K562 (cell line): ENCODE data around the gene SEC23A. TPM values are rescaled to one million over a fixed set of nuclear protein-coding genes. Genes with fewer than 3 reads are reported as not detected.

Experiments used
- ATAC-seq: fragments of 200-7000 bp; cut with Tn5 transposase; 3 replicates; pipeline ENCODE4 v1.9.1; 2020; ENCODE audit warnings: moderate library complexity
- BruUV-seq: library from RNA; stranded (reverse); fragments of 400-500 nt; replicated peaks from 2 replicates; lab custom pipeline; 2021; lab: Mats Ljungman, UMichigan
- CTCF ChIA-PET: fragments of 300-600 bp; formaldehyde crosslinking; extraction: SDS; loops from one replicate; lab custom pipeline; 2021; ENCODE audit warnings: low intra/inter-chr PET ratio; lab: Yijun Ruan, JAX
- POLR2A ChIA-PET: fragments of 300-600, 350-650 bp; sonication (Branson Sonifier 250); formaldehyde crosslinking; extraction: SDS; loops from one replicate; lab custom pipeline; 2021; ENCODE audit warnings: antibody characterized with exemption, inconsistent platforms; lab: Yijun Ruan, JAX
- DNase-seq, 4 experiments: peaks; one replicate each; pipeline versions ENCODE4 v3.0.0 to v3.0.0-alpha.2; 2011 to 2018; ENCODE audit warnings: low spot score in 3 of 4, mixed read lengths in 3 of 4; ENCODE audit errors: extremely low read depth in 1 of 4
- FAIRE-seq: peaks from 2 replicates; lab custom pipeline; 2011; peaks lifted over from hg19 to GRCh38; lab: Jason Lieb, UNC
- H2AFZ ChIP-seq: 2 replicates; pipeline ENCODE4 v1.6.0; 2011; ENCODE audit warnings: low read depth, low read length, control low read depth, inconsistent platforms
- H3K27ac ChIP-seq: fragments of 200-600 bp; 3 replicates; pipeline ENCODE4 v1.8.0; 2011; ENCODE audit warnings: low read depth, mild to moderate bottlenecking, control low read depth, inconsistent platforms, low read length, moderate library complexity, mixed read lengths; ENCODE audit errors: extremely low read depth
- H3K27me3 ChIP-seq, 2 experiments: fragments of 300-600 bp in 1 of 2; 2 replicates in 1 of 2; 3 replicates in 1 of 2; pipeline versions ENCODE4 v1.6.0 to v1.8.0; 2011; ENCODE audit warnings: inconsistent platforms in 2 of 2, low read length in 2 of 2, mild to moderate bottlenecking in 1 of 2, mixed read lengths in 1 of 2, moderate library complexity in 1 of 2; ENCODE audit not compliant: control insufficient read depth in 2 of 2, insufficient read depth in 2 of 2
- H3K36me3 ChIP-seq: fragments of 300-600 bp; 3 replicates; pipeline ENCODE4 v1.8.0; 2011; ENCODE audit warnings: mild to moderate bottlenecking, low read length, inconsistent platforms; ENCODE audit not compliant: control insufficient read depth, insufficient read depth
- H3K4me1 ChIP-seq, 2 experiments: fragments of 200-600 bp in 1 of 2; replicated peaks in 1 of 2; 2 replicates in 1 of 2; 3 replicates in 1 of 2; pipeline versions ENCODE4 v1.5.1 to v1.8.0; 2011; ENCODE audit warnings: inconsistent platforms in 2 of 2, low read length in 2 of 2, mild to moderate bottlenecking in 1 of 2, mixed read lengths in 1 of 2, moderate library complexity in 1 of 2; ENCODE audit not compliant: control insufficient read depth in 2 of 2, insufficient read depth in 2 of 2
- H3K4me2 ChIP-seq: 2 replicates; pipeline ENCODE4 v1.6.1; 2011; ENCODE audit warnings: low read length, control low read depth, inconsistent platforms, mixed read lengths; ENCODE audit not compliant: insufficient read depth
- H3K4me3 ChIP-seq: fragments of 200-600 bp; sonication (generic), shearing (Covaris generic); 2 replicates; pipeline ENCODE4 v1.5.1; 2016; ENCODE audit warnings: control low read depth, inconsistent platforms
- H3K79me2 ChIP-seq: fragments of 200-600 bp; 3 replicates; pipeline ENCODE4 v1.8.0; 2011; ENCODE audit warnings: low read length, inconsistent platforms; ENCODE audit not compliant: control insufficient read depth, insufficient read depth
- H3K9ac ChIP-seq, 2 experiments: 2 replicates each; pipeline versions ENCODE4 v1.6.0 to v1.6.1; 2011; ENCODE audit warnings: low read depth in 2 of 2, low read length in 2 of 2, control low read depth in 1 of 2, inconsistent platforms in 1 of 2, mild to moderate bottlenecking in 1 of 2, mixed read lengths in 1 of 2; ENCODE audit not compliant: insufficient read depth in 1 of 2
- H3K9me1 ChIP-seq: one replicate; pipeline ENCODE4 v1.6.0; 2011; ENCODE audit warnings: inconsistent platforms, mild to moderate bottlenecking, low read length, moderate library complexity; ENCODE audit not compliant: control insufficient read depth, insufficient read depth
- H3K9me3 ChIP-seq: replicated peaks from 2 replicates; pipeline ENCODE4 v1.5.1; 2011; ENCODE audit warnings: low read depth, low read length, inconsistent platforms; ENCODE audit not compliant: control insufficient read depth, insufficient read depth
- H4K20me1 ChIP-seq: replicated peaks from 2 replicates; pipeline ENCODE4 v1.6.1; 2011; ENCODE audit warnings: low read length, inconsistent platforms, mixed read lengths; ENCODE audit not compliant: control insufficient read depth, insufficient read depth
- BCLAF1 ChIP-seq, 2 experiments: fragments of 450-650 bp in 1 of 2; IDR thresholded peaks; 2 replicates each; pipeline ENCODE4 v1.6.1; 2011 to 2017; ENCODE audit warnings: low read depth in 2 of 2, antibody characterized with exemption in 1 of 2, borderline replicate concordance in 1 of 2, low read length in 1 of 2, mild to moderate bottlenecking in 1 of 2, mixed read lengths in 1 of 2; ENCODE audit not compliant: control insufficient read depth in 1 of 2
- GATA2 ChIP-seq: sonication (generic); formaldehyde crosslinking; IDR thresholded peaks from 2 replicates; pipeline ENCODE4 v1.4.0; 2020; ENCODE audit warnings: mild to moderate bottlenecking, missing genetic modification reagents
- IRF9 ChIP-seq: fragments of 450-650 bp; IDR thresholded peaks from 2 replicates; pipeline ENCODE4 v1.6.1; 2016; ENCODE audit warnings: missing biosample characterization, missing genetic modification characterization
- JUND ChIP-seq, 2 experiments: IDR thresholded peaks; 2 replicates in 1 of 2; 3 replicates in 1 of 2; pipeline ENCODE4 v1.6.1; 2011; ENCODE audit warnings: borderline replicate concordance in 2 of 2, low read depth in 2 of 2, low read length in 2 of 2, improper control_type of control experiment in 1 of 2, missing biosample characterization in 1 of 2, missing genetic modification characterization in 1 of 2, missing genetic modification reagents in 1 of 2
- MECOM ChIP-seq: fragments of 250-450 bp; sonication (Bioruptor Pico); IDR thresholded peaks from 2 replicates; pipeline ENCODE4 v1.8.0; 2022; ENCODE audit warnings: inconsistent platforms
- MYBL2 ChIP-seq, 2 experiments: fragments of 450-650 bp in 1 of 2; sonication (generic) in 1 of 2; formaldehyde crosslinking in 1 of 2; IDR thresholded peaks; 2 replicates each; pipeline versions ENCODE4 v1.6.1 to v1.8.1; 2017 to 2022; ENCODE audit warnings: borderline replicate concordance in 1 of 2, inconsistent platforms in 1 of 2, low read depth in 1 of 2, mild to moderate bottlenecking in 1 of 2, missing genetic modification reagents in 1 of 2, moderate library complexity in 1 of 2
- NCOA2 ChIP-seq, 2 experiments: fragments of 450-650 bp; IDR thresholded peaks; 2 replicates each; pipeline ENCODE4 v1.6.1; 2018; ENCODE audit warnings: mild to moderate bottlenecking in 2 of 2, moderate library complexity in 1 of 2; ENCODE audit not compliant: partially characterized antibody in 2 of 2
- POLR3A ChIP-seq: IDR thresholded peaks from 2 replicates; pipeline ENCODE4 v1.6.1; 2011; ENCODE audit warnings: borderline replicate concordance, mild to moderate bottlenecking, moderate library complexity; ENCODE audit not compliant: insufficient read length, insufficient read depth; ENCODE audit errors: extremely low read depth
- PURB ChIP-seq: sonication (generic); formaldehyde crosslinking; IDR thresholded peaks from 2 replicates; pipeline ENCODE4 v1.9.0; 2021; ENCODE audit warnings: low read depth, mild to moderate bottlenecking, missing genetic modification reagents
- WGBS: fragments of 100-300 bp; shearing (Covaris generic); methylation state at CpG from one replicate; pipeline ENCODE4 v1.1.6; 2016; ENCODE audit warnings: low coverage, mixed read lengths; ENCODE audit not compliant: insufficient coverage; ENCODE audit errors: missing lambda C conversion rate; 5-methylcytosine and 5-hydroxymethylcytosine counted together
- in situ Hi-C: fragments of 300-500 bp; cut with MboI; formaldehyde crosslinking; loops from 4 replicates; pipeline ENCODE4 v1.15.0; 2018; ENCODE audit warnings: inconsistent platforms, mixed read lengths
- intact Hi-C: fragments of 100-400 bp; cut with micrococcal nuclease; formaldehyde crosslinking; loops from 2 replicates; pipeline ENCODE4 v1.14.2; 2022
- polyA plus RNA-seq, 8 experiments: library from polyadenylated mRNA; depleted of rRNA in 4 of 8; stranded (reverse) in 5 of 8; unstranded in 3 of 8; fragments of >200 nt; fragmentation: Nextera tagmentation in 2 of 8; fragmentation: Illumina TruSeq in 1 of 8; extraction: Ambion mirVana in 2 of 8; extraction: Trizol in 1 of 8; gene quantifications; 2 replicates each; pipeline versions ENCODE4 v1.2.1 to v1.2.3, GENCODE V29; 2011 to 2014; ENCODE audit warnings: inconsistent platforms in 1 of 8, missing spikeins in 1 of 8
- total RNA-seq, 7 experiments: library from RNA; depleted of rRNA in 6 of 7; stranded (reverse); fragments of >200 nt in 6 of 7; fragmentation: Illumina TruSeq in 2 of 7; extraction: Trizol in 2 of 7; gene quantifications; 2 replicates each; pipeline versions ENCODE4 v1.2.1 to v1.2.3, GENCODE V29; 2011 to 2021; ENCODE audit warnings: low replicate concordance in 1 of 7

Gene SEC23A
- total and polyA plus RNA-seq, 9 of the 15 experiments (the other 6 are each of a cell fraction or from before 2014, with no cell fraction given) = 5.5 to 47.0 (median 14.5) TPM

- POLR2A ChIA-PET = no interaction called here
- Histone ChIP-seq H3K27me3 (no peaks in the 10 kb centered on the region), H3K4me3 (no peak overlapping the region), H2AFZ (no peak overlapping the region), H3K27ac (no peak overlapping the region), H3K79me2 (no peaks in the 10 kb centered on the region), H3K36me3 (no peaks in the 10 kb centered on the region), H3K4me2 (no peak overlapping the region)
- no peak for FAIRE-seq
- intact Hi-C loops = no loop called here
- TF ChIP-seq JUND (IDR thresholded peaks at IDR 0.05; ENCODE audit: borderline replicate concordance, low read depth, low read length) = no peak
- TF ChIP-seq JUND (tag; IDR thresholded peaks at IDR 0.05; ENCODE audit: borderline replicate concordance, low read depth, low read length) = 0 out of 3 replicates have a peak, but pooled peaks have one; percentile 36
- no peak for TF ChIP-seq POLR3A
- TF ChIP-seq, all 486 proteins: peak for 1
- H3K9me3 ChIP-seq = no peaks in the 10 kb centered on the region
- 0% methylated on average over 2 of the region's 2 CpGs for WGBS
- ATAC-seq = 0 out of 3 replicates have a peak, but pooled peaks have one; percentile 32
- H3K9ac ChIP-seq = no peak overlapping the region
- in situ Hi-C loops = no loop called here
- no peak for DNase-seq
- H4K20me1 ChIP-seq = no peaks in the 10 kb centered on the region
- no peaks in the 10 kb centered on the region for H3K9me1 ChIP-seq
- CTCF ChIA-PET = no interaction called here
- BruUV-seq = no TSS peak
- no peaks in the 10 kb centered on the region for H3K4me1 ChIP-seq
These were observed 113.0 kb downstream of the SEC23A start for GRCh38 chr14:38989922-38990546.

DNA sequence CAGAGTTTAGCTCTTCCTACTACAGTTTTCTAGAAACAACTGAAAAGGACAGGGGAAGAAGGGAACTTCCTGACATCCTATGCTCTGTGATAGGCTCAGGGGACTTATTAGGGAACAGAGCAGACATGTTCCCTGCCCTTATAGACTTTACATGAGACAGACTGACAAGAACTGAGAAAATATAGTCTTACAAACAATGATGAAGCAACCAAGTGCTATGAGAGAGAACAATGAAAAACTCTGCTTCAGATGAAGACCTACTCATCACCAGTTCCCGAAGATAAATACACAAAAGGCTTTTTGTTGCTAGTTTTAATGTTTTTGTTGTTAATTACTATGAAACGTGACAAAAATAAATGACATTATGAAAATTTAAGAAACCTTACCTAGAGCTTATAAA lies 115.3 kb downstream of the SEC23A start:
- ATAC-seq (no peak), DNase-seq (no peak), FAIRE-seq (no peak)
- no peaks in the 10 kb centered on the region for H3K4me1 ChIP-seq
- no peaks in the 10 kb centered on the region for H3K36me3 ChIP-seq
- no TSS peak for BruUV-seq
- H3K27me3 ChIP-seq = no peaks in the 10 kb centered on the region
- no peak overlapping the region for H3K9ac ChIP-seq
- no peaks in the 10 kb centered on the region for H4K20me1 ChIP-seq
- no peak overlapping the region for H2AFZ ChIP-seq
- no peaks in the 10 kb centered on the region for H3K9me3 ChIP-seq
- H3K4me2 ChIP-seq = no peak overlapping the region
- H3K9me1 ChIP-seq = no peaks in the 10 kb centered on the region
- H3K27ac ChIP-seq = no peak overlapping the region
- POLR2A ChIA-PET = no interaction called here
- H3K4me3 ChIP-seq = no peak overlapping the region
- in situ Hi-C loops = no loop called here
- intact Hi-C loops = no loop called here
- no peaks in the 10 kb centered on the region for H3K79me2 ChIP-seq
- CTCF ChIA-PET = no interaction called here
- whole genome bisulfite sequencing = 0% methylated on average over 2 of the region's 2 CpGs
- no peak for TF ChIP-seq PURB (CRISPR knock-in tag)
- no peak for TF ChIP-seq NCOA2 (IDR thresholded peaks at IDR 0.05; ENCODE audit: partially characterized antibody in 2 of 2)
- TF ChIP-seq MYBL2 (IDR thresholded peaks at IDR 0.05; ENCODE audit: low read depth) = no peak
- no peak for TF ChIP-seq MYBL2 (CRISPR knock-in tag; IDR thresholded peaks at IDR 0.05; ENCODE audit: borderline replicate concordance)
- TF ChIP-seq GATA2 (CRISPR knock-in tag) = no peak
- TF ChIP-seq MECOM (CRISPR knock-in tag) = no peak
- TF ChIP-seq IRF9 (tag) = no peak
- TF ChIP-seq BCLAF1 (IDR thresholded peaks at IDR 0.05; ENCODE audit: borderline replicate concordance in 1 of 2, control insufficient read depth in 1 of 2, low read depth in 2 of 2, low read length in 1 of 2) = no peak
